ENCODE results near the gene JPH2.
A peak's percentile ranks its signal among the peaks of the same experiment; 100 is the strongest.
"Not testable (repeated sequence)": the region's sequence is repeated elsewhere in the genome, so short reads cannot be mapped to it uniquely, and the experiment has no call there.

The JPH2 gene

GRCh38 chr20:44187054-44187771 is at the start of gene JPH2:
JPH2 (minus strand) TSS chr20:44187188; CDS start chr20:44186705, 483 bp downstream.
- peak within 1 kb of the TSS; percentile 90 to 100 (median 97) for H3K4me2 ChIP-seq
- H3K27me3 ChIP-seq = no peaks in the 10 kb centered on the region
- peaks cover 0 to 14% (median 0%) of the 10 kb centered on the region in 11 experiments; a peak in 2 of 22 replicates for H3K36me3 ChIP-seq
- H3K9ac ChIP-seq = peak within 1 kb of the TSS; percentile 71 to 92 (median 85)
- peak within 1 kb of the TSS; percentile 53 to 76 (median 72) for H3K4me3 ChIP-seq
- H3K4me1 ChIP-seq = peaks cover 32 to 82% (median 62%) of the 10 kb centered on the region in 10 experiments
- H3K9me3 ChIP-seq (replicated peaks in 1 of 11) = no peaks in the 10 kb centered on the region
- peak within 1 kb of the TSS in 9 of 11 experiments; percentile 60 to 94 (median 91); a peak in 18 of 22 replicates for H3K27ac ChIP-seq
- no peak for TF ChIP-seq Cebpa-rat (IDR thresholded peaks at IDR 0.05)
- H4K20me1 ChIP-seq = peaks cover 0 to 16% (median 0%) of the 10 kb centered on the region in 11 experiments; a peak in 3 of 22 replicates

DNA sequence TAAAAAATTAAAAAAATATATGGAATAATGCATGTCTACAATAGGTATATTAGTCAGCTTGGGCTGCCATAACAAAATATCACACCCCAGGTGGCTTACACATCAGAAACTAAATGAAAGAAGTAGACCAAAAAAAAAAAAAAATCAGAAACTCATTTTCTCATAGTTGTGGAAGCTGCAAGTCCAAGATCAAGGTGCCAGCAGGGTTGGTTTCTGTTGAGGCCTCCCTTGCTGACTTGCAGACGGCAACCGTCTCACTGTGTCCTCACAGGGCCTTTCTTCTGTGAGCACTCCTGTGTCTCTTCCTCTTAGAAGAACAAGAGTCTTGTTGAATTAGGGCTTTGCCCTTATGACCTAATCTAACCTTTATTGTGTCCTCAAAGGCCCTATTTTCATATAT is 48.7 kb upstream of the JPH2 start:
- H3K36me3 ChIP-seq = no peaks in the 10 kb centered on the region
- no peaks in the 10 kb centered on the region for H3K9me3 ChIP-seq (replicated peaks in 1 of 11)
- H3K4me1 ChIP-seq = no peaks in the 10 kb centered on the region; a peak in 1 of 20 replicates
- no peaks in the 10 kb centered on the region for H3K27me3 ChIP-seq
- no peak overlapping the region for H3K27ac ChIP-seq
- H4K20me1 ChIP-seq = no peaks in the 10 kb centered on the region
- no peak overlapping the region for H3K4me3 ChIP-seq
- H3K9ac ChIP-seq = no peak overlapping the region
- no peak for TF ChIP-seq Cebpa-rat (IDR thresholded peaks at IDR 0.05)
- H3K4me2 ChIP-seq = no peak overlapping the region

- no peak overlapping the region for H3K4me2 ChIP-seq
- H4K20me1 ChIP-seq = no peaks in the 10 kb centered on the region
- no peak overlapping the region for H3K27ac ChIP-seq
- H3K9ac ChIP-seq = no peak overlapping the region
- no peaks in the 10 kb centered on the region for H3K27me3 ChIP-seq
- H3K4me3 ChIP-seq = no peak overlapping the region
- H3K9me3 ChIP-seq (replicated peaks in 1 of 11) = no peaks in the 10 kb centered on the region
- TF ChIP-seq Cebpa-rat (IDR thresholded peaks at IDR 0.05) = no peak
- H3K36me3 ChIP-seq = no peaks in the 10 kb centered on the region
- no peaks in the 10 kb centered on the region; a peak in 1 of 20 replicates for H3K4me1 ChIP-seq
These were observed 47.8 kb upstream of the JPH2 start for GRCh38 chr20:44234566-44235317.

GRCh38 chr20:44233436-44234016 is 46.5 kb upstream of the JPH2 start:
- Histone ChIP-seq H3K4me3 (no peak overlapping the region), H3K27me3 (no peaks in the 10 kb centered on the region), H4K20me1 (no peaks in the 10 kb centered on the region; a peak in 1 of 22 replicates), H3K9me3 (replicated peaks in 1 of 11) (no peaks in the 10 kb centered on the region), H3K4me2 (no peak overlapping the region), H3K36me3 (no peaks in the 10 kb centered on the region), H3K9ac (no peak overlapping the region), H3K4me1 (no peaks in the 10 kb centered on the region; a peak in 1 of 20 replicates), H3K27ac (no peak overlapping the region)
- TF ChIP-seq Cebpa-rat (IDR thresholded peaks at IDR 0.05) = no peak

- not testable (repeated sequence) for H3K27ac ChIP-seq; H3K9ac ChIP-seq; H3K4me2 ChIP-seq; H3K36me3 ChIP-seq; H3K9me3 ChIP-seq (replicated peaks in 1 of 11); H3K4me1 ChIP-seq; H3K4me3 ChIP-seq; H3K27me3 ChIP-seq; H4K20me1 ChIP-seq
These were observed 45.5 kb upstream of the JPH2 start for GRCh38 chr20:44232469-44232856.

DNA sequence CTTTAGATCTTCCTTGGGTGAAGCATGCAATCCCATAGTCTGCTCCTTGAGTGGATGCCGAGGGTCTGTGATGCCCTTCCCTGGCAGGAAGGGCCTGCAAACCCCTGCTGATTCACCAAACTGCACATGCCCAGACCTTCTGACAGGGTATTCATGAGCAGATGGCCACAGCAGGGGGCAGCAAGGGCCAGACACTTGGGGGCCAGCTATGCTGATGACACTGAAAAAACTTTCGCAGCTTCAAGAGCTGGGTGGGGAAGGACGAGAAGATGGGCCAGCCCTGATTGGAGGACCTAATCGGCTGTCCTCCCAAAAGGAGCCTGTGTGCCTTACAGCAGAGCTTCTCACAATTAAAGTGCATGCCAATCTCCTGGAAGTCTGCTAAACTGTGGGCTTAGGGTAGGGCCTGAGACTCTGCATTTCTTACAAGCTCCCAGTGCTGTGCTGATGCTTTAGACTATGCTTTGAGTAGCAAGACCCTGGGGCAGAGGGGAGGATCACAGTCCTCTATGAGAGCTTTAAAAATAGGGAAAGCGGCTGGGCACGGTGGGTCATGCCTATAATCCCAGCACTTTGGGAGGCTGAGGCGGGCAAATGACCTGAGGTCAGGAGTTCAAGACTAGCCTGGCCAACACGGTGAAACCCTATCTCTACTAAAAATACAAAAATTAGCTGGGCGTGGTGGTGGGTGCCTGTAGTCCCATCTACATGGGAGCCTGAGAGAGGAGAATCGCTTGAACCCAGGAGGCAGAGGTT is 44.9 kb upstream of the JPH2 start:
- Histone ChIP-seq H3K9ac (no peak overlapping the region), H3K27me3 (no peaks in the 10 kb centered on the region), H3K9me3 (replicated peaks in 1 of 11) (no peaks in the 10 kb centered on the region), H4K20me1 (no peaks in the 10 kb centered on the region; a peak in 1 of 22 replicates), H3K36me3 (no peaks in the 10 kb centered on the region), H3K4me2 (no peak overlapping the region), H3K4me1 (no peaks in the 10 kb centered on the region; a peak in 1 of 20 replicates), H3K4me3 (no peak overlapping the region), H3K27ac (no peak overlapping the region)
- no peak for TF ChIP-seq Cebpa-rat (IDR thresholded peaks at IDR 0.05)

DNA sequence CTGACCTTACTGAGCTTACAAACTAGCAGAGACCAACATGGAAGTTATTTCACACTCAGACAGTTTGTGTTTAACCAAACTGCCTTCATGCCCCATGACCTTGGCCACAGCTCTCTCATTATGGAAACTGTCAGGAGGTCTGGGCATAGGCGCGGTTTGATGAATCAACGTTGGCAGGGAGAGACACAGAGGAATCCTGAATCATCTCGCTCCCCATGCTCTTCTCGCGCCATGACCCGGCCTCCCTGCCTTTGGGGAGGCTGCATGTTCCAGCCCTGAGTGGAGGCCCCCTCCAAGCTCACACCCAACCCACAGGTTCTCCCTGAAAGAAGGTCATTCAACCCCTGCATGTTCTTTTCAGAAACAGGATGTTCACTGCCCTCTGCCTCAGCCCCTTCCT is 44.2 kb upstream of the JPH2 start:
- H4K20me1 ChIP-seq = no peaks in the 10 kb centered on the region; a peak in 1 of 22 replicates
- no peaks in the 10 kb centered on the region for H3K9me3 ChIP-seq (replicated peaks in 1 of 11)
- no peak overlapping the region for H3K27ac ChIP-seq
- no peak overlapping the region for H3K4me3 ChIP-seq
- TF ChIP-seq Cebpa-rat (IDR thresholded peaks at IDR 0.05) = no peak
- H3K36me3 ChIP-seq = no peaks in the 10 kb centered on the region
- H3K9ac ChIP-seq = no peak overlapping the region
- H3K4me1 ChIP-seq = peaks cover 0 to 1% (median 0%) of the 10 kb centered on the region in 10 experiments; a peak in 2 of 20 replicates
- no peak overlapping the region for H3K4me2 ChIP-seq
- H3K27me3 ChIP-seq = no peaks in the 10 kb centered on the region

DNA sequence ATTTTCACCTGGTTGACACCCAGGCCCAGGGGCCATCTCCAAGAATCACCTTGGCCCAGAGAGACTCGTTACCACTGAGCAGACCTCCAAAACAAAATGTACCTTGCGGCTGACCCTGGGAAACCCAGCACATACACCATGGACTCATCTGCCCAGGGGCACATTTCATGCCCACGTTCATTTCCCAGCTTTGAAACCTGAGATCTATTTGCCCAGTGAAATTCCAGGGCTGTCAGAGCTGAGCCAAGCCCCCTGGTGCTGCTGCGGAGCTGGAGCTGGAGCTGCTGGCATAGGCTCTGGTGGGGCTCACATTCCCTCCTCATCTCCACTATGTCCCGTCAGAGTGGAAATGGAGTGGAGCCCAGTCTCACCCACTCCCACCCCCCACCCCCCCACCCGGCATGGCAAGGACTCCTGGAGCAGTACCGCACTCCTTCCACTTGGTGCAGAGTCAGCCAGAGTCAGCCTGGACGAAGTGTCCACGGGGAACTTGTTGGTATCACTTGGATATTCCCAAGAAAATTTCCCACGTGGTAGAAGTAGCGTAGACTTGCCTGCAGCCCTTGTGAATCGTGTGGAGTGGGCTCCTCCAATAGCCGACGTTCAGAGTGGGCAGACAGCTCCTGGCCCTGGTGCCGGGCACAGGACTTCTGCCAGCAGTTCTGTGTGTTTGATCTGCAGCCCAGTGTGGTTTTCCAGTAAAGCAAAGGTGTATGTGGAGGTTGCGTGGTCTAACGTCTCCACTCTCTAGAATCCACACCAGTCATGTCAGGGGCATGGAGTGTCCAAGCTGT is 41.7 kb upstream of the JPH2 start:
- Histone ChIP-seq H4K20me1 (no peaks in the 10 kb centered on the region; a peak in 1 of 22 replicates), H3K4me2 (no peak overlapping the region), H3K9ac (no peak overlapping the region), H3K4me3 (no peak overlapping the region), H3K36me3 (no peaks in the 10 kb centered on the region), H3K27ac (no peak overlapping the region), H3K9me3 (replicated peaks in 1 of 11) (no peaks in the 10 kb centered on the region), H3K4me1 (peaks cover 0 to 4% (median 0%) of the 10 kb centered on the region in 10 experiments; a peak in 1 of 20 replicates), H3K27me3 (no peaks in the 10 kb centered on the region)
- TF ChIP-seq Cebpa-rat (IDR thresholded peaks at IDR 0.05) = no peak

Measured in BLaER1 treated with 17β-estradiol and CSF1 and Interleukin-3, amounts not matched to agents 10 nM and 100 nM (cell line).